SK-N-SH (cell line): Measurements from ENCODE around the gene MTHFD2L. TPM values are rescaled to one million over a fixed set of nuclear protein-coding genes. Genes with fewer than 3 reads are reported as not detected.

Experiments used
- CTCF ChIA-PET: fragments of 300-600, 350-600 bp; formaldehyde crosslinking; extraction: SDS; loops from one replicate; lab custom pipeline; 2021; lab: Yijun Ruan, JAX
- POLR2A ChIA-PET: fragments of 350-600 bp; sonication (Branson Sonifier 250); formaldehyde crosslinking; extraction: SDS; loops from one replicate; lab custom pipeline; 2020; ENCODE audit warnings: antibody characterized with exemption, inconsistent platforms; lab: Yijun Ruan, JAX
- DNase-seq: peaks from one replicate; pipeline ENCODE4 v3.0.0; 2012
- H2AFZ ChIP-seq: fragments of 200-600 bp; sonication (generic); 2 replicates; pipeline ENCODE4 v1.8.1; 2016; ENCODE audit warnings: antibody characterized with exemption, mild to moderate bottlenecking, low read depth
- H3F3A ChIP-seq: fragments of 200-600 bp; sonication (generic); replicated peaks from 2 replicates; pipeline ENCODE3; 2016; ENCODE audit warnings: antibody characterized with exemption, mild to moderate bottlenecking; ENCODE audit not compliant: insufficient read depth
- H3K27ac ChIP-seq, 2 experiments: fragments of 200-500 bp in 1 of 2; fragments of 200-600 bp in 1 of 2; sonication (Bioruptor generic) in 1 of 2; sonication (generic), shearing (Covaris generic) in 1 of 2; 2 replicates each; pipeline versions ENCODE4 v1.5.1 to v1.6.1; 2014 to 2016; ENCODE audit warnings: low read depth in 2 of 2, inconsistent platforms in 1 of 2, low read length in 1 of 2, mild to moderate bottlenecking in 1 of 2, mixed read lengths in 1 of 2
- H3K27me3 ChIP-seq: fragments of 200-600 bp; sonication (generic), shearing (Covaris generic); 2 replicates; pipeline ENCODE4 v1.6.1; 2016; ENCODE audit warnings: mixed run types; ENCODE audit not compliant: insufficient read depth
- H3K36me3 ChIP-seq, 2 experiments: fragments of 200-500 bp in 1 of 2; fragments of 200-600 bp in 1 of 2; sonication (Bioruptor generic) in 1 of 2; sonication (generic) in 1 of 2; replicated peaks in 1 of 2; 2 replicates each; pipeline versions ENCODE3 to v1.5.1; 2014 to 2016; ENCODE audit warnings: low read length in 1 of 2, mild to moderate bottlenecking in 1 of 2; ENCODE audit not compliant: insufficient read depth in 2 of 2, control insufficient read depth in 1 of 2
- H3K4me1 ChIP-seq, 2 experiments: fragments of 200-500 bp in 1 of 2; fragments of 200-600 bp in 1 of 2; sonication (Bioruptor generic) in 1 of 2; sonication (generic), shearing (Covaris generic) in 1 of 2; 2 replicates each; pipeline versions ENCODE4 v1.5.1 to v1.6.1; 2014 to 2016; ENCODE audit warnings: low read depth in 1 of 2, low read length in 1 of 2, mixed run types in 1 of 2; ENCODE audit not compliant: insufficient read depth in 2 of 2, control insufficient read depth in 1 of 2
- H3K4me2 ChIP-seq: fragments of 200-600 bp; sonication (generic), shearing (Covaris generic); 2 replicates; pipeline ENCODE4 v1.6.1; 2017; ENCODE audit warnings: mixed run types
- H3K4me3 ChIP-seq, 2 experiments: fragments of 200-500 bp in 1 of 2; fragments of 200-600 bp in 1 of 2; sonication (Bioruptor generic) in 1 of 2; sonication (generic), shearing (Covaris generic) in 1 of 2; 2 replicates each; pipeline versions ENCODE4 v1.5.1 to v1.8.1; 2014 to 2016; ENCODE audit warnings: low read depth in 2 of 2, inconsistent platforms in 1 of 2, low read length in 1 of 2, mild to moderate bottlenecking in 1 of 2, mixed read lengths in 1 of 2, moderate library complexity in 1 of 2
- H3K79me2 ChIP-seq: fragments of 200-600 bp; sonication (generic); 2 replicates; pipeline ENCODE4 v1.8.1; 2017; ENCODE audit warnings: mild to moderate bottlenecking; ENCODE audit not compliant: insufficient read depth
- H3K9ac ChIP-seq: fragments of 200-600 bp; sonication (generic); 2 replicates; pipeline ENCODE4 v1.6.1; 2017; ENCODE audit warnings: mixed run types
- H3K9me2 ChIP-seq: fragments of 200-600 bp; sonication (generic); 2 replicates; pipeline ENCODE4 v1.6.1; 2017; ENCODE audit warnings: mixed run types
- H3K9me3 ChIP-seq: fragments of 200-600 bp; sonication (generic); 2 replicates; pipeline ENCODE4 v1.6.1; 2017; ENCODE audit warnings: mixed run types, mild to moderate bottlenecking, moderate library complexity
- H4K20me1 ChIP-seq: fragments of 200-600 bp; sonication (generic); 2 replicates; pipeline ENCODE4 v1.6.1; 2017; ENCODE audit warnings: mild to moderate bottlenecking, mixed run types; ENCODE audit not compliant: insufficient read depth
- CHD2 ChIP-seq: fragments of 150-350 bp; IDR thresholded peaks from 2 replicates; pipeline ENCODE4 v1.6.1; 2018; ENCODE audit warnings: low read length; ENCODE audit not compliant: partially characterized antibody
- CTCF ChIP-seq: fragments of 200-600 bp; sonication (generic); IDR thresholded peaks from 2 replicates; pipeline ENCODE4 v1.6.1; 2017; ENCODE audit warnings: antibody characterized with exemption, mild to moderate bottlenecking, moderate library complexity
- GABPA ChIP-seq: IDR thresholded peaks from 2 replicates; pipeline ENCODE4 v1.4.0; 2012; ENCODE audit warnings: low read depth, mild to moderate bottlenecking
- IRF3 ChIP-seq: fragments of 150-350 bp; IDR thresholded peaks from 2 replicates; pipeline ENCODE4 v1.6.1; 2016; ENCODE audit warnings: mild to moderate bottlenecking, low read depth, low read length
- JUND ChIP-seq: IDR thresholded peaks from 2 replicates; pipeline ENCODE4 v1.4.0; 2012
- NFIC ChIP-seq: IDR thresholded peaks from 2 replicates; pipeline ENCODE4 v1.4.0; 2012; ENCODE audit warnings: borderline replicate concordance
- PBX3 ChIP-seq: IDR thresholded peaks from 2 replicates; pipeline ENCODE4; 2012
- POLR2AphosphoS5 ChIP-seq: IDR thresholded peaks from 2 replicates; pipeline ENCODE4 v1.6.1; 2012; ENCODE audit warnings: low read depth, low read length
- RCOR1 ChIP-seq: fragments of 150-350 bp; IDR thresholded peaks from 2 replicates; pipeline ENCODE4 v1.6.1; 2017; ENCODE audit warnings: antibody characterized with exemption, low read length
- RFX5 ChIP-seq: IDR thresholded peaks from 2 replicates; pipeline ENCODE4 v1.6.1; 2012; ENCODE audit warnings: mild to moderate bottlenecking, improper control_type of control experiment, low read length
- SMC3 ChIP-seq: IDR thresholded peaks from 2 replicates; pipeline ENCODE4 v1.6.1; 2012; ENCODE audit warnings: low read depth, low read length, improper control_type of control experiment
- TAF1 ChIP-seq: IDR thresholded peaks from 2 replicates; pipeline ENCODE4 v1.6.1; 2012; ENCODE audit warnings: low read depth, mild to moderate bottlenecking, low read length, moderate library complexity, borderline replicate concordance
- USF2 ChIP-seq: fragments of 150-350 bp; IDR thresholded peaks from 2 replicates; pipeline ENCODE4 v1.6.1; 2017; ENCODE audit warnings: antibody characterized with exemption, low read length, low read depth, borderline replicate concordance
- YY1 ChIP-seq: IDR thresholded peaks from 2 replicates; pipeline ENCODE4 v1.4.0; 2012; ENCODE audit warnings: low read depth, mild to moderate bottlenecking
- WGBS: methylation state at CpG from one replicate; pipeline ENCODE4 v1.1.6; 2017; ENCODE audit warnings: low lambda C conversion rate; 5-methylcytosine and 5-hydroxymethylcytosine counted together
- polyA plus RNA-seq, 3 experiments: library from polyadenylated mRNA; depleted of rRNA; stranded (reverse); fragments of >200 nt; gene quantifications; 2 replicates each; pipeline ENCODE4 v1.2.3, GENCODE V29; 2012

The MTHFD2L gene
- polyA plus RNA-seq, 1 of the 3 experiments (the other 2 are of a cell fraction): 4.8 TPM

GRCh38 chr4:74166135-74166534 lies 8.2 kb downstream of the MTHFD2L start:
- 19% methylated on average over 1 of the region's 1 CpG for WGBS
- Histone ChIP-seq H3K9me3 (no peaks in the 10 kb centered on the region), H3K9ac (no peak overlapping the region), H3F3A (no peaks in the 10 kb centered on the region), H2AFZ (no peak overlapping the region), H3K4me2 (no peak overlapping the region), H3K27ac (no peak overlapping the region), H3K36me3 (peaks cover 3 to 26% of the 10 kb centered on the region in 2 experiments), H3K27me3 (no peaks in the 10 kb centered on the region), H3K9me2 (no peaks in the 10 kb centered on the region), H3K4me1 (peaks cover 0 to 6% of the 10 kb centered on the region in 2 experiments; a peak in 2 of 4 replicates), H3K4me3 (no peak overlapping the region), H3K79me2 (no peaks in the 10 kb centered on the region), H4K20me1 (no peaks in the 10 kb centered on the region)
- no peak for DNase-seq
- ChIA-PET CTCF (interaction anchor here (0.9 to 1.4 kb wide), 2 partner anchors 12 to 23 kb away, joined by 3 to 5 read pairs; no protein-coding TSS in a partner anchor), POLR2A (no interaction called here)
- TF ChIP-seq CHD2: no peak
- no peak for TF ChIP-seq RFX5
- no peak for TF ChIP-seq TAF1
- no peak for TF ChIP-seq GABPA
- no peak for TF ChIP-seq POLR2AphosphoS5

GRCh38 chr4:74166818-74167217 lies 8.9 kb downstream of the MTHFD2L start:
- Histone ChIP-seq H3F3A (no peaks in the 10 kb centered on the region), H2AFZ (no peak overlapping the region), H3K9me2 (no peaks in the 10 kb centered on the region), H3K79me2 (no peaks in the 10 kb centered on the region), H3K9me3 (no peaks in the 10 kb centered on the region), H3K4me1 (peaks cover 0 to 6% of the 10 kb centered on the region in 2 experiments; a peak in 2 of 4 replicates), H3K36me3 (peaks cover 0 to 19% of the 10 kb centered on the region in 2 experiments), H3K4me3 (no peak overlapping the region), H3K9ac (no peak overlapping the region), H3K4me2 (no peak overlapping the region), H3K27ac (no peak overlapping the region), H4K20me1 (no peaks in the 10 kb centered on the region), H3K27me3 (no peaks in the 10 kb centered on the region)
- no CpG with 5 or more reads among the region's 1 CpG for WGBS
- CTCF ChIA-PET: interaction anchor here (0.7 to 0.9 kb wide), 2 partner anchors 11 to 22 kb away, joined by 3 to 5 read pairs; no protein-coding TSS in a partner anchor
- TF ChIP-seq SMC3: no peak
- TF ChIP-seq USF2: no peak
- TF ChIP-seq NFIC: no peak
- TF ChIP-seq IRF3: no peak
- POLR2A ChIA-PET: no interaction called here
- DNase-seq: no peak

GRCh38 chr4:74167585-74167984 lies 9.7 kb downstream of the MTHFD2L start:
- POLR2A ChIA-PET: no interaction called here
- H3K4me1 ChIP-seq: peaks cover 0 to 6% of the 10 kb centered on the region in 2 experiments; a peak in 2 of 4 replicates
- peaks cover 0 to 11% of the 10 kb centered on the region in 2 experiments for H3K36me3 ChIP-seq
- DNase-seq: no peak
- CTCF ChIA-PET: interaction anchor here (0.7 kb wide), 1 partner anchor 21 kb away, joined by 3 read pairs; no protein-coding TSS in a partner anchor
- no peak overlapping the region for H2AFZ ChIP-seq
- no peak overlapping the region for H3K9ac ChIP-seq
- 100% methylated on average over 2 of the region's 2 CpGs for WGBS
- no peaks in the 10 kb centered on the region for H3K79me2 ChIP-seq
- no peak overlapping the region for H3K27ac ChIP-seq
- H3K4me3 ChIP-seq: no peak overlapping the region
- H3K4me2 ChIP-seq: no peak overlapping the region
- no peaks in the 10 kb centered on the region for H3F3A ChIP-seq
- H3K27me3 ChIP-seq: no peaks in the 10 kb centered on the region
- no peaks in the 10 kb centered on the region for H3K9me2 ChIP-seq
- H4K20me1 ChIP-seq: no peaks in the 10 kb centered on the region
- TF ChIP-seq POLR2AphosphoS5 (no peak), SMC3 (no peak), RCOR1 (no peak), NFIC (no peak), CTCF (no peak), GABPA (no peak), CHD2 (no peak), JUND (no peak), YY1 (no peak), PBX3 (no peak)
- no peaks in the 10 kb centered on the region for H3K9me3 ChIP-seq
